GM19240 (cell line): ENCODE results near the gene ZNF710.

Experiments
- DNase-seq: peaks from one replicate; pipeline ENCODE4 v3.0.0; 2011; ENCODE audit warnings: low spot score; ENCODE audit not compliant: insufficient read length

ZNF710 gene

GRCh38 chr15:90079619-90080457 lies 78.7 kb downstream of the ZNF710 start:
- DNase-seq = no peak

GRCh38 chr15:90080458-90080755 lies 79.3 kb downstream of the ZNF710 start:
- DNase-seq = no peak

GRCh38 chr15:90080818-90081393 lies 79.8 kb downstream of the ZNF710 start:
- DNase-seq = no peak

GRCh38 chr15:90082140-90082715 lies 81.1 kb downstream of the ZNF710 start:
- DNase-seq = no peak

- DNase-seq = no peak
Observed at GRCh38 chr15:90083419-90083818, 82.3 kb downstream of the ZNF710 start.

- DNase-seq = no peak
Observed at GRCh38 chr15:90083954-90084607, 83.0 kb downstream of the ZNF710 start.

GRCh38 chr15:90084876-90085423 lies 83.8 kb downstream of the ZNF710 start:
- no peak for DNase-seq

GRCh38 chr15:90085565-90085964 lies 84.4 kb downstream of the ZNF710 start:
- DNase-seq = no peak

GRCh38 chr15:90086868-90087268 lies 85.7 kb downstream of the ZNF710 start:
- DNase-seq = peak; percentile 68

GRCh38 chr15:90087454-90088154 lies 86.5 kb downstream of the ZNF710 start:
- no peak for DNase-seq

GRCh38 chr15:90090226-90090848 lies 89.2 kb downstream of the ZNF710 start:
- DNase-seq = no peak

- DNase-seq = no peak
Observed at GRCh38 chr15:90091156-90091931, 90.2 kb downstream of the ZNF710 start.

GRCh38 chr15:90095521-90095959 lies 94.4 kb downstream of the ZNF710 start:
- no peak for DNase-seq

GRCh38 chr15:90097475-90097874 lies 96.4 kb downstream of the ZNF710 start:
- no peak for DNase-seq

- no peak for DNase-seq
Observed at GRCh38 chr15:90099072-90099867, 98.1 kb downstream of the ZNF710 start.

GRCh38 chr15:90099868-90100831 lies 99.0 kb downstream of the ZNF710 start:
- DNase-seq = no peak

GRCh38 chr15:90101130-90101968 lies 100.2 kb downstream of the ZNF710 start:
- no peak for DNase-seq
